IPS-15b (cell line): Measurements from ENCODE around the gene TECTA.

Experiments
- H3K27me3 ChIP-seq: one replicate; pipeline ENCODE4 v1.6.1; 2013; ENCODE audit warnings: low read length; ENCODE audit not compliant: control insufficient read depth, insufficient read depth
- H3K36me3 ChIP-seq: one replicate; pipeline ENCODE4 v1.6.1; 2013; ENCODE audit warnings: low read length; ENCODE audit not compliant: control insufficient read depth, insufficient read depth
- H3K4me1 ChIP-seq: one replicate; pipeline ENCODE4 v1.6.1; 2013; ENCODE audit warnings: mild to moderate bottlenecking, low read length; ENCODE audit not compliant: control insufficient read depth, insufficient read depth
- H3K4me3 ChIP-seq: one replicate; pipeline ENCODE4 v1.5.1; 2013; ENCODE audit warnings: low read depth, low read length
- H3K9ac ChIP-seq: one replicate; pipeline ENCODE4 v1.6.1; 2013; ENCODE audit warnings: low read depth, mild to moderate bottlenecking, low read length
- H3K9me3 ChIP-seq: one replicate; pipeline ENCODE4 v1.6.1; 2013; ENCODE audit warnings: mild to moderate bottlenecking, low read length; ENCODE audit not compliant: control insufficient read depth, insufficient read depth

Gene TECTA

DNA sequence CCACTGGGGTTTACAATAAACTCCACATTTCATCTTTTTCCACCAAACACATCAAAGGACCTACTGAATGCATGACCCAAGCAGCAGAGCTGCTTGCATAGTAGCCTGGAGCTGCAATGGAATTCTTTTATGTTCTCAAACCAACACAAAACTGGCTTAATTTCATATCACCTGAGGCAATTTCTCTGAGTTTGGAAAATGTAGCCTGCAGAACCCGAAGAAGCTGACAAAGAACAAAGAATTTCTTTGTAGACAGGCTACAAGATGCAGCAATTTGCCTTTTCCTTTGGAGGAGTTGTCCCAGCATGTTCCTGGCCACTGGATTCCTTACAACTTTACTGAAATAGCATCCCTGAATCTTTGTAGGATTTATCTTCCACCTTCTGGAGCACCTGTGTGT lies 5.5 kb upstream of the TECTA start:
- Histone ChIP-seq H3K36me3 (no peaks in the 10 kb centered on the region), H3K9me3 (no peaks in the 10 kb centered on the region), H3K27me3 (no peaks in the 10 kb centered on the region), H3K9ac (no peak overlapping the region), H3K4me1 (peaks cover 7% of the 10 kb centered on the region), H3K4me3 (no peak overlapping the region)

- H3K4me1 ChIP-seq: peaks cover 20% of the 10 kb centered on the region
- H3K9ac ChIP-seq: no peak overlapping the region
- no peaks in the 10 kb centered on the region for H3K9me3 ChIP-seq
- no peaks in the 10 kb centered on the region for H3K27me3 ChIP-seq
- no peaks in the 10 kb centered on the region for H3K36me3 ChIP-seq
- no peak overlapping the region for H3K4me3 ChIP-seq
These were observed 1.7 kb upstream of the TECTA start for GRCh38 chr11:121099364-121099763.

GRCh38 chr11:121099885-121100284 lies 1.2 kb upstream of the TECTA start:
- Histone ChIP-seq H3K9me3 (no peaks in the 10 kb centered on the region), H3K36me3 (no peaks in the 10 kb centered on the region), H3K4me3 (no peak overlapping the region), H3K4me1 (peaks cover 20% of the 10 kb centered on the region), H3K9ac (no peak overlapping the region), H3K27me3 (no peaks in the 10 kb centered on the region)

DNA sequence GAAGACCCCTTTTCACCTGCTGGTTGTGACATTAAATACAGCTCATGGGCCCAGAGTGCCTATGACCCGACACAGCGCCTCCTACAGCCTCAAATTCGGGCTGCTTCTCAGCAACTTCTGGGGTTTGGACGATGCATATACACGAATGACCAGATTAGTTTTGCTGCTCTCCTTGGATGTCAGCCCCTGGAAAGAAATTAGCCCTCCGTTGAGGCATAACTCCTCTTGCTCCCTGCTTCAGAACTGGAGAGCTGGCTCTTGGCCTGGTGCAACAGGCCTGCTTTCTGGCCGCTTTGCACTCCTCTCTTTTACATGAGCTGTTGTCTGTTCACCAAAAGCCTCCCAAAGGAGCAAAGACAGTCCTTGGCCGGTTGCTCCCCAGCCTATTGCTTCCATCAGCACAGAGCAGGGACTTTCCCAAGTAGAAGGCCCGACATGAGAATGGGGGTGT lies 3.3 kb downstream of the TECTA start:
- no peak overlapping the region for H3K9ac ChIP-seq
- peaks cover 20% of the 10 kb centered on the region for H3K4me1 ChIP-seq
- H3K4me3 ChIP-seq: no peak overlapping the region
- H3K9me3 ChIP-seq: no peaks in the 10 kb centered on the region
- no peaks in the 10 kb centered on the region for H3K36me3 ChIP-seq
- no peaks in the 10 kb centered on the region for H3K27me3 ChIP-seq

DNA sequence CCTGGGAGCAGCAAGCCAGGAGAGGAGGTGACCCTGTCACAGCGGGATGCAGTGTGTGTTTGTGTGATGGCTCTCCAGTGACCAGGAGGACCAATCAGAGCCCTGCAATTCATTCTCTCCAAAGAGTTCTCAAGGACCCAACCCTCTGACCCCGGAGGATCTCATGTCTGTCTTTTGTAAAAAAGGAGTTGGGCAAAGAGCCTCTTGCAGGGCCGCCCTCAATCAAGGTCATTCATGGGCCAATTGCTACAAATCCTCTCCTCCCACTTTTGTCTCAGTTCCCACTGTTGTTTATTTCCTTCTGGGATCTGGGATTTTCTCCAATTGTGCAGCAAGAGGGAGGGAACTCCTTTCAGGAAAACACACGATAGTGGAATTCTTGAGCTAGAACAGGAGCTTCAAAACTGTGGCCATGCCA lies 4.0 kb downstream of the TECTA start:
- no peaks in the 10 kb centered on the region for H3K9me3 ChIP-seq
- H3K36me3 ChIP-seq: no peaks in the 10 kb centered on the region
- H3K9ac ChIP-seq: no peak overlapping the region
- H3K4me1 ChIP-seq: peaks cover 17% of the 10 kb centered on the region
- H3K4me3 ChIP-seq: no peak overlapping the region
- no peaks in the 10 kb centered on the region for H3K27me3 ChIP-seq

DNA sequence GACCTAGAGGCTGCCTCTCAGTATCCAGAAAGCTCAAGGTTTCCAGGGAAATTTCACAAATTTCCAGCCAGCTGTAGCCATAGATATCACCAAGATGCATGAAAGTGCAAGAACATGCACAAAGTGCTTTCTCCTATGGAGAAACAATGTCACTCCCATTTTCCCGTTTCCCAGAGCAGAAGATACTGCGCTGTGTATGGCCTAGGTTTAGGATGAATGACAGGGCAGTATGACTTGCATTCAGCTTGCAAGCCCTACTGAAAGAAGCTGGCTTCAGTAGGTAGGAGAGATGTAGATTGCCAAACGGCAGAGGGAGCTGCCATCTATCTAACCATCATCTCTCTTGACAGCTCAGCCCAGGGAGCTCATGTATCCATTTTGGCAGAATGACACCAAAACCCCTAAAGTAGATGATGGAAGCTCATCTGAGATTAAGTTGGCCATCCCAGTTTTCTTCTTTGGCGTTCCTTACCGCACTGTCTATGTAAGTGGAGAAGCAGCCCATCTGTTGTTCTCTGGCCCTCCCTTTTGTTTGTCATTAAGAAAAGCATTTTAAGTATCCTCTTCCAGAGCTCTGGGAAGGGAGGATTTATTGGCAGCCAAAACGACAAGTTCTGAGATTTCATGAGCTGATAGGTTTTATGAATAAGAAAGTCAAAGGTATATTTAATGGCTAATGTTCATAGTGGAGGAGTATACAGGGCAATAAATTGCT lies 4.6 kb downstream of the TECTA start:
- Histone ChIP-seq H3K27me3 (no peaks in the 10 kb centered on the region), H3K9ac (no peak overlapping the region), H3K4me1 (peaks cover 13% of the 10 kb centered on the region), H3K36me3 (no peaks in the 10 kb centered on the region), H3K9me3 (no peaks in the 10 kb centered on the region), H3K4me3 (no peak overlapping the region)

DNA sequence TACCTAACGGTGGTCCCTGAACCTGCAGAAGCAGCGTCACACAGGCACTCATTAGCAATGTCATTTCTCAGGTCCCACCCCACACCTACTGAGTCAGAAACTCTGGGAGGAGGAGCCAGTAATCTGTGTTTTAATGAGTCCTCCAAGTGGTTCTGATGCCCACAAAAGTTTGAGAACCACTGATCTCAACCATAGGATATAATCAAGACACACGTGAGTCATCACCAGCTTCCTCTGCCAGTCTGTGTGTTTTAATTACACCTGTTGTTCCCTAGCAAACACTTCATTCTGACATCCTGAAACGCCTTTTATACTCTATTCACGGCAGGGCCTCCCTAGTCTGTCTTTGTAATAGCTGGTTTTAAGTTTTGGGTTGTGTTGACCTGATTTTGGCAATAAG lies 5.8 kb downstream of the TECTA start:
- no peaks in the 10 kb centered on the region for H3K27me3 ChIP-seq
- no peak overlapping the region for H3K4me3 ChIP-seq
- H3K4me1 ChIP-seq: peaks cover 3% of the 10 kb centered on the region
- no peaks in the 10 kb centered on the region for H3K36me3 ChIP-seq
- H3K9ac ChIP-seq: no peak overlapping the region
- no peaks in the 10 kb centered on the region for H3K9me3 ChIP-seq

DNA sequence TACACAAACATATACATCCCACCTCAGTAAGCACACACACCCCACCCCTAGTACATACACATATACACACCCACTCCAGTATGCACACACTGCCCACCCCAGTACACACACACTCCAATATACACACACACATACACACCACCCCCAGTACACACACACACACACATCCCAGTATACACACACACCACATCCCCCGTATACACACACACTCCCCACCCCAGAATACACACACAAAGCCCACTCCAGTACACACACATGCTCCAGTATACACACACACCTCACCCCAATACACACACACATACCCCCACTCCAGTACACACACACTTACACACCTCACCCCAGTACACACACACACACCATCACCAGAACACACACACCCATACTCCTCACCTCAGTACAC lies 7.4 kb downstream of the TECTA start:
- Histone ChIP-seq H3K36me3 (no peaks in the 10 kb centered on the region), H3K27me3 (no peaks in the 10 kb centered on the region), H3K4me3 (no peak overlapping the region), H3K9me3 (no peaks in the 10 kb centered on the region), H3K9ac (no peak overlapping the region), H3K4me1 (no peaks in the 10 kb centered on the region)

- no peaks in the 10 kb centered on the region for H3K36me3 ChIP-seq
- H3K4me1 ChIP-seq: no peaks in the 10 kb centered on the region
- no peaks in the 10 kb centered on the region for H3K27me3 ChIP-seq
- no peak overlapping the region for H3K9ac ChIP-seq
- H3K4me3 ChIP-seq: no peak overlapping the region
- no peaks in the 10 kb centered on the region for H3K9me3 ChIP-seq
These were observed 8.4 kb downstream of the TECTA start for GRCh38 chr11:121109471-121109870.

DNA sequence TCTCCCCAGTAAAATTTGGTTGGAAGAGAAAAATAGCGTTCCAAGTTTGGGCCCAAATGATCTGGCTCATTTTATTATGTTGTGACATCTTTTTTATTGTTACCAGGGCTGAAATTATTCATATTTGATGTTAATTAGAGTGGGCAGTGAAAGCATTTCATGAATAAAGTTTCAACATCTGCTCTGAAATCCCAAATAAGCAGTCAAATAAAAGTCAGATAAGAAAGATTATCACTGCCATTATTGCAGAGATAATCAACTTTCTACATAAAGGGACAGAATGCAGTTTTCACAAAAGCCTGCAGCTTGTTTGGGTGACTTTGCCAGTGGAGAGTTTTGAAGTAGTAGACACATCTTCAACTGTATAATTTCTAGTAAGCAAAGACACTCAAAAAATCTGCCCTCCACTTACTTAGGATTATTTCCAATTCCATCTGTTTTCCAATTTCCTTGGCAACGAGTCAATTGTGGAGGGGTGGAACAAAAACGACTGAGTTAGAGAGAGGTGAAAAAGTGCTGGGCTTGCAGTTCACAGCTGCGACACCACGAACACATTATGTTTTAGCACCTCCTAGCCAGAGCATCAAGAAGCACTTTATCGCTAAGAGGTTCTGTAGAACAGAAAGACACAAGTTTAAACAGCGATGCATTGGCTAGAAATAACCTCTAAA lies 9.0 kb downstream of the TECTA start:
- Histone ChIP-seq H3K4me3 (no peak overlapping the region), H3K36me3 (no peaks in the 10 kb centered on the region), H3K9me3 (no peaks in the 10 kb centered on the region), H3K27me3 (no peaks in the 10 kb centered on the region), H3K9ac (no peak overlapping the region), H3K4me1 (no peaks in the 10 kb centered on the region)

- Histone ChIP-seq H3K27me3 (no peaks in the 10 kb centered on the region), H3K4me1 (no peaks in the 10 kb centered on the region), H3K9ac (no peak overlapping the region), H3K4me3 (no peak overlapping the region), H3K9me3 (no peaks in the 10 kb centered on the region), H3K36me3 (no peaks in the 10 kb centered on the region)
These were observed 10.1 kb downstream of the TECTA start for GRCh38 chr11:121110871-121111724.
